Mucosa of gallbladder (tissue), 1 donor: Measurements from ENCODE around the gene ANKRD33. TPM values are rescaled to one million over a fixed set of nuclear protein-coding genes. Genes with fewer than 3 reads are reported as not detected.

Experiments
- DNase-seq: peaks from one replicate; pipeline ENCODE4 v3.0.0-alpha.2; 2020; ENCODE audit warnings: low spot score
- total RNA-seq: library from RNA; stranded (reverse); gene quantifications from one replicate; pipeline ENCODE4 v1.2.1, GENCODE V29; 2021
- donor health status: DM: no; HTN: no; CAD: no.

The ANKRD33 gene
- total RNA-seq, 1 donor from 2014 or later: not detected

- no peak for DNase-seq
These were observed 14.0 kb downstream of the ANKRD33 start for GRCh38 chr12:51901881-51902280.

GRCh38 chr12:51904951-51905470 is 17.1 kb downstream of the ANKRD33 start:
- DNase-seq: no peak

GRCh38 chr12:51905471-51906429 is 17.8 kb downstream of the ANKRD33 start:
- no peak for DNase-seq

- no peak for DNase-seq
These were observed 18.7 kb downstream of the ANKRD33 start for GRCh38 chr12:51906430-51907082.

DNA sequence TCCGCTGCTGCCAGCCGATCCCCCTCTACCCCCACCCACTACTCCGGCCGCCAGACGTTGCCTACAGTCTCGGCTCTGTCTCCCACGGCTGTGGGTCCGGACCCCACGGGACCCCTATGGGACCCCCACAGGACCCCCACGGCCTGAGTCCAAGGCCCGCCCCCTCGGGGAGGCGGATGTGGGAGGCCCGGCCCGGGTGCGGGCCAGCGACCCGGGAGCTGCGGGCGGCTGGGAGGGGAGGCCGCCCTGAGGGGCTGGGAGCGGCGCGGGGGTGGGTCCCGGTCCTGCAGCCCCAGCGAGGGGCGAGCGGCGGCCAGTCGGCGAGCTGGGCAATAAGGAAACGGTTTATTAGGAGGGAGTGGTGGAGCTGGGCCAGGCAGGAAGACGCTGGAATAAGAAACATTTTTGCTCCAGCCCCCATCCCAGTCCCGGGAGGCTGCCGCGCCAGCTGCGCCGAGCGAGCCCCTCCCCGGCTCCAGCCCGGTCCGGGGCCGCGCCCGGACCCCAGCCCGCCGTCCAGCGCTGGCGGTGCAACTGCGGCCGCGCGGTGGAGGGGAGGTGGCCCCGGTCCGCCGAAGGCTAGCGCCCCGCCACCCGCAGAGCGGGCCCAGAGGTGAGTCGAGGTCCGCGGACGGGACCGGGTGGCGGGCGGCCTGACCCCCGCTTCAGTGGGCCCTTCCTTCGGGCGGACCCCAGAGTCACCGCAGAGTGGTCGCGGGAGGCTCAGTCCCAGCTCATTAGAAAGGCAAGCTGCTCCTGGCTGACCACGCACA is 19.4 kb downstream of the ANKRD33 start, which contains the start of gene ACVRL1:
Gene ACVRL1, plus strand, starts transcription at position 422 of the 773 bp plus-strand sequence. CDS start 4,971 bp downstream, outside the sequence.
- DNase-seq: no peak

DNA sequence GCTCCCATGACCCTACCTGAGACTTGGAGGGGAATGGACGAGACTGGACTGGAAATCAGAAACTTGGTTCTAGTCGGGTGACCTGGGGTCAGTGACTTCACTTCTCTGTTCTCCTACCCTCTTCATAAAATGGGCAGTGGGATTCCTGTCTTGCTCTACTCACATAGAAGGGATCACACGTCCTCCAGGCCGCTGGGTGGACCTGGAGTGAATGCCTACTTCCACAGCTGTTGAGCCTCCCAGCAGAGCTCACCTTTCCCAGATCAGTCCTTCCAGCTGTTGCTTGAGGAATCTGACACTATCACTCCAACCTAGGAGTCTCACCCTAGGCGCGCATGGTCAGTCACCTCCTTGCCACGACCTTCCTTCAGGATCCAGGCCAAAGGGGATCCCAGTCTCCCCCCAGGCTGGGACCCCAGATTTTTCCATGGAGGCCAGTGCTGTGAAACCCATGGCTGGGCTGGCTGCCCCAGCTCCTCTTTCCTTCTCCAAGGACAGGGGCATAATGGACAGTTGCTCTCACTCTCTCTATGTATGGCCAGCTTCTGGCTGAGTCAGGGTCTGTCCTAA is 20.0 kb downstream of the ANKRD33 start:
- no peak for DNase-seq

GRCh38 chr12:51908876-51909592 is 21.1 kb downstream of the ANKRD33 start:
- DNase-seq: no peak

DNA sequence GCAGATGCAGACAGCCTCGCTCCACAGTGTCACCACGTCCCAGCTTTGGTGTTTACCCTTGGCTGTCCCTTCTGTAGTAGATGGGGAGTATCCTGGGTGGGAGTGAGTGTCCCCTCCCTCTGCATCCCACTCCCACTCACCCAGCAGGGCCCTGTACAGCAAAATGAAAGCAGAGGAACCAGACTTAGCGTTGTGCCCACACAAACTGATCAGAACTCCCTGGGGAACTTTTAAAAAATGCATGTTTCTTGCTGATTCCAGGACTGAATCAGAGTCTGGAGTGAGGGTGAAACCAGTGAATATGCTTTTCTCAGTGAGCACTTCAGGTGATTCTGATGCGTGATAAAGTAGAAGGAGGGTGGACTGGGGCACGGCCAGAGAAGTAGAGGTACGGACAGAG is 22.3 kb downstream of the ANKRD33 start:
- DNase-seq: no peak

GRCh38 chr12:51910691-51911090 is 22.8 kb downstream of the ANKRD33 start:
- no peak for DNase-seq

GRCh38 chr12:51911307-51911706 is 23.4 kb downstream of the ANKRD33 start:
- DNase-seq: no peak

DNA sequence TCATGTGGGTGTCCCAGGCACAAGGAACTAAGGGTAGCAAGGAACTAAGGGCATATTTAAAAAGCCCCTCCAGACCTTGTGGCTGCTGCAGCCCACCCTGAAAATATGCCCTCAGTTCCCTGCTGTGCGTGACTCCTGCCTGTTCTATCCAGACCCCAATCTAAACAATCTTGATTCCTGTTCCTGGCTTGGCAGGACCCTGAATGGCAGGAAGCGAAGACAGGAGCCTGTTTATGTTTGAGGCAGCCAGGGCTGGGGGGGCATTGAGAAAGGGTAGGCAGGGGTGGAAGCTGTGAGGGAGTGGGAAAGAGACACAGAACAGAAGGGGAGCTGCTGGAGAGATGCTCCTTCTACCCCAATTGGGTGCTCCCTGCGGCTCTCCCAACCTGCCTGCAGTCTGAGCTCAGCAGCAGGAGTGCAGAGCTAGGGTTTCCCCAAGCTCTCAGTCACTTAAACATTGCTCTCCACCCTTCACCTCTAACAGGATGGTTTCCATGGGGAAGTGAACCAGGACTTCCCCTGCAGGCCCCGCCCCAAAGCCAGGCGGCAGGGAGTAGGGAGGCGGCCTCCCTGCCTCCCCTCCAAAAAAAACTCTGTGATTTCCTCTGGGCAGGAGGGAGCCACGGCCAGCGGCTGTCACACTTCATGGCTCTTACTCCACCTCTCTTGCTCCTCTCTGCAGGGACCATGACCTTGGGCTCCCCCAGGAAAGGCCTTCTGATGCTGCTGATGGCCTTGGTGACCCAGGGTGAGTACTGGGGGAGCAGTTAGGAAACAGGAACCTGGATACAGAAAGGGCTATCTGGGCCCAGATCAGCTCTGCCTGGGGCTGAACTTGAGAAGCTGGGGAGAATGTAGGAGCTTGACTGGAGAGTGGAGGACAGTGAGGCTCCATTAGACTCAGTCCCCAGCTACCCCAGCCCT is 24.1 kb downstream of the ANKRD33 start:
- DNase-seq: no peak

DNA sequence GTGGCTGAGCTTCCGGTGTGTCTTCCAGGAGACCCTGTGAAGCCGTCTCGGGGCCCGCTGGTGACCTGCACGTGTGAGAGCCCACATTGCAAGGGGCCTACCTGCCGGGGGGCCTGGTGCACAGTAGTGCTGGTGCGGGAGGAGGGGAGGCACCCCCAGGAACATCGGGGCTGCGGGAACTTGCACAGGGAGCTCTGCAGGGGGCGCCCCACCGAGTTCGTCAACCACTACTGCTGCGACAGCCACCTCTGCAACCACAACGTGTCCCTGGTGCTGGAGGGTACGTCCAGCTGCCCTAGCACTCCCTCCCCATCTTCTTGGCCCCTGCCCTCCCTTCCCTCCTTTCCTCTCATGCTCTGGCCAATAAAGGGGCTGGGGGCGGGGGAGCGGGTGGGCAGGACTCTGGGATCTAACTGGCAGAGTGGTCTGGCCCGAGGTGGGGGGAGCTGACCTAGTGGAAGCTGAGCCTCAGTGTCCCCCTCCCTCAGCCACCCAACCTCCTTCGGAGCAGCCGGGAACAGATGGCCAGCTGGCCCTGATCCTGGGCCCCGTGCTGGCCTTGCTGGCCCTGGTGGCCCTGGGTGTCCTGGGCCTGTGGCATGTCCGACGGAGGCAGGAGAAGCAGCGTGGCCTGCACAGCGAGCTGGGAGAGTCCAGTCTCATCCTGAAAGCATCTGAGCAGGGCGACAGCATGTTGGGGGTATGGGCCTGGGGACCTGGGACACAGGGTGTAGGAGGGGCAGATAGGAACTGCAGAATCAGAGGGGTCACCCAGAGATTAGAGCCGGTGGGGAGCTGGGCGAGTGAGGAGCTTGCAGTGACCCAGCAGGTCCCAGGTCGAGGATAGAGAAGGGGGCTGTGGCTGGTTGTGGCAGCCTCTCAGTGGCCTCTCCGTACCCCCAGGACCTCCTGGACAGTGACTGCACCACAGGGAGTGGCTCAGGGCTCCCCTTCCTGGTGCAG is 25.4 kb downstream of the ANKRD33 start:
- no peak for DNase-seq

DNA sequence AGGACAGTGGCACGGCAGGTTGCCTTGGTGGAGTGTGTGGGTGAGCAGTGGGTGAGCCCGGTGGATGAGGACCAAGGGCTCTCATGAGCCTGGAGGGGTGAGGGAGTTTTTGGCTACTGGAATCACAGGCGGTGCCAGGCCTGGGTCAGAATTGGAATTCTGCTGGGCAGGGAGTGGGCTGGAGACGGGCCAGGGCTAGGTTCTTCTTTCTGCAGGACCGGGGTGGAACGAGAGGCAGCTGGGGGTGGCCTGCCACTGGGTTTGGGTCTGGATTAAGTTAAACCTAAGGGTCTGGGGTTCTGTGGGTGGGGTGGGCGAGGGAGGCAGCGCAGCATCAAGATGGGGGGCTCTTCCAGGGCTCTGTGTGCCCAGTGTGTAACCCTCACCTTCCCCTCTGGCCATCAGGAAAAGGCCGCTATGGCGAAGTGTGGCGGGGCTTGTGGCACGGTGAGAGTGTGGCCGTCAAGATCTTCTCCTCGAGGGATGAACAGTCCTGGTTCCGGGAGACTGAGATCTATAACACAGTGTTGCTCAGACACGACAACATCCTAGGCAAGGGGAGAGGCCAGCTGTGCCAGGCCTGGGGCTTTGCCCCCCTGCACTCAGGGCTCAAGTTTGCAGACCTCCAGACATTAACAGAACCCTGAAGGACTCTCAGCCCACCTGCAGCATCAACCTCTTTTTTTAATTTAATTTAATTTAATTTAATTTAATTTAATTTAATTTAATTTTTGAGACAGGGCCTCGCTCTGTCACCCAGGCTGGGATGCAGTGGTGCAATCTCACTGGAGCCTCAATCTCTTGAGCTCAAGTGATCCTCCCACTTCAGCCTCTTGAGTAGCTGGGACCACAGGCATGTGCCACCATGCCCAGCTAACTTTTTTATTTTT is 26.4 kb downstream of the ANKRD33 start:
- no peak for DNase-seq

GRCh38 chr12:51915003-51915625 is 27.2 kb downstream of the ANKRD33 start:
- DNase-seq: no peak

GRCh38 chr12:51915951-51916350 is 28.0 kb downstream of the ANKRD33 start:
- no peak for DNase-seq

- no peak for DNase-seq
These were observed 29.2 kb downstream of the ANKRD33 start for GRCh38 chr12:51917041-51917590.
